GM08714 (cell line): ENCODE results near the gene FGD6.
"Not testable (repeated sequence)": the region's sequence is repeated elsewhere in the genome, so short reads cannot be mapped to it uniquely, and the experiment has no call there.

Experiments used
- H3K4me3 ChIP-seq: fragments of 200-500 bp; sonication (Bioruptor generic); 2 replicates; pipeline ENCODE4 v1.5.1; 2014; ENCODE audit warnings: mild to moderate bottlenecking, low read length, inconsistent platforms
- ZNF274 ChIP-seq: IDR thresholded peaks from 2 replicates; pipeline ENCODE4 v1.6.1; 2012; ENCODE audit warnings: mild to moderate bottlenecking, low read depth, low read length

FGD6 gene

DNA sequence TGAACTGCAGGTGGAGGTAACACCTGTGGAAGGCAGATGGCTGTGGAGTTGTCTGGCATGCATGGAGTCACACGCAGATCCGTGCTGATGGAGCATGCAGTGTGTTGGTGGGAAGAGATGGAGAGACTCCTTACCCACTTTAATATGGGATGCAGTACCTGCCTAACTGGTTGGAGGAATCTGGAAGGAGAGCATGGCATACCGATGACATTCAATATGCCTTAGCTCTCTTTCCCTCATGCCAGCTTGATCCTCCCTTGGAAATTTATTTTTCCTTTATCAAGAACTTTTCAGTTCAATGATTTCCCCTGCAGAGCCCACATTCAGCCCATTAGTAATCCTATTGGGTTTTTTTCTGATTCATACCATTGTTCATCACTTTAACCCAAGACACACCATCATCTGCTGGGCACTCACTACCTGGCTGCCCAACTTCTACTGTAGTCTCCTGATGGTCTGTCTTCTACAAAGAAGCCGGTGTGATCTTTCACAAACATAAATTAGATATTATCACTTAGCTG lies 117.9 kb downstream of the FGD6 start:
- H3K4me3 ChIP-seq: no peak overlapping the region
- TF ChIP-seq ZNF274: no peak

- no peak for TF ChIP-seq ZNF274
- no peak overlapping the region for H3K4me3 ChIP-seq
Measured at GRCh38 chr12:95096852-95097251, 120.4 kb downstream of the FGD6 start.

GRCh38 chr12:95096378-95096777 lies 120.9 kb downstream of the FGD6 start:
- no peak overlapping the region for H3K4me3 ChIP-seq
- no peak for TF ChIP-seq ZNF274

GRCh38 chr12:95095866-95096265 lies 121.4 kb downstream of the FGD6 start:
- not testable (repeated sequence) for H3K4me3 ChIP-seq

GRCh38 chr12:95089462-95089861 lies 127.8 kb downstream of the FGD6 start:
- no peak for TF ChIP-seq ZNF274
- no peak overlapping the region for H3K4me3 ChIP-seq

DNA sequence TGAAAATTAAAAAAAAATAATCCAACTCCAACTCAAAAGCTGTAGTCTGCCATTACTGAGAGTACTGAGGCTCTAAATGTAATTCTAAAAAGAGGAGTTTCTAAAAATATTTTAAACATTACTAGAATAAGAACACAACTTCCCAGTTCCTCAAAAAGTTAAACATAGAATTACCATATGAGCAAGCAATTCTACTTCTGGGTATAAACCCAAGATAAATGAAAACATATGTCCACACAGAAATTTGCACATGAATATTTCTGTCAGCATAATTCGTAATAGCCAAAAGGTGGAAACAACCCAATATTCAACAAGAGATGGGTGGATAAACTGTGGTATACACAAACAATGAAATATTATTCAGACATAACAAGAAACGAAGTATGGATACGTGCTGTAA lies 128.9 kb downstream of the FGD6 start:
- H3K4me3 ChIP-seq: no peak overlapping the region
- TF ChIP-seq ZNF274: no peak

DNA sequence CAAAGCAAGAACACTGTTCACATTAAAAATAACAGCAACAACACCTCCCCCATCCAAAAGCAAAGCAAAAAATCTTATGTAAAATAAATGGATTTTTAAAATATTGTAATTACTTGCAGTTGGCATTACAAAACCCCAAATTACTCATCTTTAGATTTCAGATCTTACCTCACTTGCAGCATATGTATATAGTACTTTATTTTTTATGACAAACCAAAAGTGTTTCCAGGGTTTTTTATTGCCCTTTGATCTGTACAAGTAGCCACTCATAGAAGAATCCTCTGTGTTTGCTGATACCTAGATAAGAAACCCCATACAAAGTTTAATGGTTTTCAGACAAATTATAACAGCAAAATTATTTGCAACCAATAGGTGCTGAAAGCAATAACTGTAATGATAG lies 131.7 kb downstream of the FGD6 start:
- no peak for TF ChIP-seq ZNF274
- no peak overlapping the region for H3K4me3 ChIP-seq

DNA sequence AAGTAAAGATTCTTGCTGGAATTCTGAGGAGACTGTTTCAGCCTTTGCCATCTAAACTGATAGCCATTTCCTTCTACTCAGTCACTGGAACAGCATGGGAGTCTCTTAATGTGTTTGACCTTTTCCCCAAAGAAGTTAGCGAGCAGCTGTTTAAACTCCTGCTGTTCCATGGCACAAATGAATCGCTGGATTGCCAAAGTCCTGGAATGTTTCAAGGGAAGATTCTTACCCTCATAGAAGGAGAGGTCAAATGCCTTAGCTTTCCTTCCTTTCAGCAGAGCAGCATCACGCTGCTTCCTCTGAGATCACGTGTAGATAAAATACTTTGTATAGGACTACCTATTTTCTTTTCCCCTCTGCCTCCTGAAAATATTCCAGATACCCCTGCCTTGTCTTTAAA lies 133.3 kb downstream of the FGD6 start:
- H3K4me3 ChIP-seq: no peak overlapping the region
- no peak for TF ChIP-seq ZNF274

- no peak for TF ChIP-seq ZNF274
- no peak overlapping the region for H3K4me3 ChIP-seq
Measured at GRCh38 chr12:95083471-95083870, 133.8 kb downstream of the FGD6 start.

DNA sequence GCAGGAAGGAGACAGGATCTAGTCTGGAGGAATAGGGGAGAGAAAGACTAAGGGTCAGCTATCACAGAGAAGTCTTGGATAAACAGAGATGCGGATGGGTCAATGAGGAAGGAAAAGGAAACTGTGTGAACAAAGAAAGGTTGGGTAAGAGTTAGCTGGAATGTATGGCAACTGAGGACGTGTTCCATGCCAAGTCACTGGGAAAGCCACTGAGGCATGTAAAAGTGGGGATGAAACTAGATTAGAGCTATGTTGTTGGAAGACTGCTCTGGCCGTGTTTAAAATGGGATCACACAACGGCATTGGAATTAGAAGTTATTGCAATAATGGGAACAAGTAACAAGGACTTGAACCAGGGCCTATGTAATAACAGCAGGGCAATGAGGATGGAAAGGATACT lies 139.9 kb downstream of the FGD6 start:
- no peak for TF ChIP-seq ZNF274

GRCh38 chr12:95074766-95075165 lies 142.5 kb downstream of the FGD6 start:
- H3K4me3 ChIP-seq: no peak overlapping the region
- TF ChIP-seq ZNF274: no peak

More for the DNA sequence above, 139.9 kb downstream of the FGD6 start:
- H3K4me3 ChIP-seq: no peak overlapping the region

DNA sequence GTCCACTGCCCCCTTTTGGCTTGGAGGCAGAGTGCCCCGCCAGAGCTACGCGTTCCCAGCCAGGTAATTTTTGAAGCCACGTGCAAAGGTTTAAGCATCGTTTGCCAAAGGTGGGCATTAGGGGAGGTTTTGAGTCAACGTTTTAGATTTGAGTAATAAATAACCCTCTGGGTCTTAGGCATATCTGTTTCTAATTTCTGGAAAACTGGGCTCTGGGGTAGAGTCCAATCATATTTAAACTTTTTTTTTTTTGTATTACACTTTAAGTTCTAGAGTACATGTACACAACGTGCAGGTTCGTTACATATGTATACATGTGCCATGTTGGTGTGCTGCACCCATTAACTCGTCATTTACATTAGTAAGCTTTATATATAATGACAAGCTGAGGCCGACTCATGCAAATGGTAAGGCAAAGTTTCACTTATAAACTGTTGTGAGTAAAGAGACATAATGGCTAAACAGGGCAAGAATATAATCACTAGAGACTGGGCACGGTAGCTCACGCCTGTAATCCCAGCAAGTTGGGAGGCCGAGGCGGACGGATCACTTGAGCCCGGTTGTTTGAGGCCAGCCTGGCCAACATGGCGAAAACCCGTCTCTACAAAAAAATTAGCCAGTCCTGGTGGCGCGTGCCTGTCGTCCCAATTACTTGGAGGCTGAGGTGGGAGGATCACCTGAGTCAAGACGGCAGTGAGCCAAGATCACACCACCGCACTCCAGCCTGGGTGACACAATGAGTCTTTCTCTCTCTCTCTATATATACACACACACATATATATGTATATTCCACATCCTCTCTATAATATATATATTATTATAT lies 143.4 kb downstream of the FGD6 start:
- H3K4me3 ChIP-seq: no peak overlapping the region; the same call in 1 of the 2 replicates
- no peak for TF ChIP-seq ZNF274

DNA sequence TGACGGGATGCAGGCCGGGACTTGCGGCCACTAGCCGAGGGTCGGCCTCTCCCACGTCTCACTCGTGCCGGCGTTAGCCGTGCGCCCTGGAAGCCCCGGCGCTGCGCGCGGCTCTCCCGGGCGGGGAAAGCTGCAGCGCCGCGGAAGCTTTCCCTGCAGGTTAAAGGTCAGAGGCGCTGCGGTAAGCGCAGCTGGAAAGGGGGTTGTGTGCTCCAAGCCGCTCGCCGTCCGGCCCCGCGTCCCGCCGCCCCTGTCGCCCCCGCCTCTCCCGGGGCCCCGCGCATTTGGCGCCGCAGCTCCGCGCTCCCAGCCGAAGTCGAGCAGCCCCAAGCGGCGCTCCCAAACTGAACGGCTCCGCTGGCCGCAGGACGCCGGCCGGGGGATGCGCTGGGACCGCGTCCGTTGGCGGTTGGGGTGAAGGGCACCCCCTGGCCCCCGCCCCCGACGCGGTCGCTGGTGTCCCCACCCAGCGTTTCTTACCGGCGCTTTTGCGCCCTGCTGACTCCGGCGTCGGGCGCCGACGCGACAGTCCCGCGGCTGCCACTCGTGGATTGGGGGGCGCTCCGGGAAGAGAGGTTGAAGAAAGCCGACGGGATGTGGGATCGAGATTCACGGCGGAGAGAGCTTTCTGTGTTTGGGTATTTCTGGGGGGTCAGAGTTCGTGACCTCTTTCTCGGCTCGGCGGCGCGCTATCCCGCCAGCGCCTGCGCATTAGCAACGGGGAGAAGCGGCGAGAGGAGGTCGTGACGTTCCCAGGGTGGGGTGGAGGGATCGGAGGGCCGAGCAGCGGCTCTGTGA lies 144.2 kb downstream of the FGD6 start, which contains the start of gene NR2C1:
NR2C1 (minus strand) TSS at position 719 of the 798 bp plus-strand sequence. CDS start 6,234 bp downstream, outside the sequence.
- TF ChIP-seq ZNF274: no peak
- H3K4me3 ChIP-seq: peak within 1 kb of the TSS; percentile 88

GRCh38 chr12:95070378-95070777 lies 146.9 kb downstream of the FGD6 start:
- TF ChIP-seq ZNF274: no peak
- no peak overlapping the region for H3K4me3 ChIP-seq
